ENCODE data around the gene DRAM1.

GRCh38 chr12:101878243-101878821 lies 952 bp downstream of the DRAM1 start:
- TF ChIP-seq POLR2A (IDR thresholded peaks at IDR 0.05; ENCODE audit: low read depth, low read length) (no peak), POLR2AphosphoS5 (IDR thresholded peaks at IDR 0.05; ENCODE audit: low read depth, low read length) (no peak)

Measured in GM12892 (cell line).